Nephron (organoid): ENCODE data around the gene DENND6A.
"Not testable (repeated sequence)": the region's sequence is repeated elsewhere in the genome, so short reads cannot be mapped to it uniquely, and the experiment has no call there.

Source experiments
- H3K27ac Mint-ChIP-seq, 3 experiments: 2 replicates each; pipeline ENCODE4 v1.8.0; 2020; ENCODE audit warnings: mixed read lengths in 3 of 3, mild to moderate bottlenecking in 2 of 3, moderate library complexity in 1 of 3
- H3K27me3 Mint-ChIP-seq: 2 replicates; pipeline ENCODE4 v1.8.0; 2021; ENCODE audit warnings: low read depth, mild to moderate bottlenecking, moderate library complexity, mixed read lengths
- H3K36me3 Mint-ChIP-seq: 2 replicates; pipeline ENCODE4 v1.8.0; 2020; ENCODE audit warnings: low read depth, mixed read lengths
- H3K4me1 Mint-ChIP-seq: 2 replicates; pipeline ENCODE4 v1.8.0; 2020; ENCODE audit warnings: mixed read lengths
- H3K4me3 Mint-ChIP-seq, 3 experiments: 2 replicates each; pipeline ENCODE4 v1.8.0; 2020; ENCODE audit warnings: mild to moderate bottlenecking in 3 of 3, mixed read lengths in 3 of 3, moderate library complexity in 2 of 3
- H3K9me3 Mint-ChIP-seq: 2 replicates; pipeline ENCODE4 v1.8.0; 2020; ENCODE audit warnings: mixed read lengths
- TF ChIP-seq, protein P1 (sequence below), 3 experiments: fragments of 200-600 bp; sonication (generic); IDR thresholded peaks; one replicate each; pipeline ENCODE4 v1.5.0; 2021; ENCODE audit warnings: antibody characterized with exemption in 3 of 3; ENCODE audit not compliant: unreplicated experiment in 3 of 3

Gene DENND6A

DNA sequence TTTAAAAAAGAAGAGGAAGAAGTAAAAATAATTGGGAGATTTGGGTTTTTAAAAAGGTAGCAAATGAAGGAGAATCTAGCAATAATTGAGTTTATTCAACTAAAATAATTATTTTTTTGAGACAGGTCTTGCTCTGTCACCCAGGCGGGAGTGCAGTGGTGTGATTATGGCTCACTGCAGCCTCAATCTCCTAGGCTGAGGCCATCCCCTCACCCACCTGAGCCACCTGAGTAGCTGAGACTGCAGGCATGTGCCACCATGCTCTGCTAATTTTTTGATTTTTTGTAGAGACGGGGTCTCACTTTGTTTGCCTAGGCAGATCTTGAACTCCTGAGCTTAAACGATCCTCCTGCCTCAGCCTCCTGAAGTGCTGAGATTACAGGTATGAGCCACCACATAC lies 68.1 kb downstream of the DENND6A start:
- no peaks in the 10 kb centered on the region for H3K4me1 Mint-ChIP-seq
- H3K4me3 Mint-ChIP-seq: no peak overlapping the region
- no peaks in the 10 kb centered on the region for H3K9me3 Mint-ChIP-seq
- H3K27ac Mint-ChIP-seq: no peak overlapping the region
- peaks cover 54% of the 10 kb centered on the region for H3K36me3 Mint-ChIP-seq
- TF ChIP-seq, protein P1, sequence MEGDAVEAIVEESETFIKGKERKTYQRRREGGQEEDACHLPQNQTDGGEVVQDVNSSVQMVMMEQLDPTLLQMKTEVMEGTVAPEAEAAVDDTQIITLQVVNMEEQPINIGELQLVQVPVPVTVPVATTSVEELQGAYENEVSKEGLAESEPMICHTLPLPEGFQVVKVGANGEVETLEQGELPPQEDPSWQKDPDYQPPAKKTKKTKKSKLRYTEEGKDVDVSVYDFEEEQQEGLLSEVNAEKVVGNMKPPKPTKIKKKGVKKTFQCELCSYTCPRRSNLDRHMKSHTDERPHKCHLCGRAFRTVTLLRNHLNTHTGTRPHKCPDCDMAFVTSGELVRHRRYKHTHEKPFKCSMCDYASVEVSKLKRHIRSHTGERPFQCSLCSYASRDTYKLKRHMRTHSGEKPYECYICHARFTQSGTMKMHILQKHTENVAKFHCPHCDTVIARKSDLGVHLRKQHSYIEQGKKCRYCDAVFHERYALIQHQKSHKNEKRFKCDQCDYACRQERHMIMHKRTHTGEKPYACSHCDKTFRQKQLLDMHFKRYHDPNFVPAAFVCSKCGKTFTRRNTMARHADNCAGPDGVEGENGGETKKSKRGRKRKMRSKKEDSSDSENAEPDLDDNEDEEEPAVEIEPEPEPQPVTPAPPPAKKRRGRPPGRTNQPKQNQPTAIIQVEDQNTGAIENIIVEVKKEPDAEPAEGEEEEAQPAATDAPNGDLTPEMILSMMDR (IDR thresholded peaks at IDR 0.05; ENCODE audit: unreplicated experiment in 3 of 3): no peak
- no peaks in the 10 kb centered on the region for H3K27me3 Mint-ChIP-seq

DNA sequence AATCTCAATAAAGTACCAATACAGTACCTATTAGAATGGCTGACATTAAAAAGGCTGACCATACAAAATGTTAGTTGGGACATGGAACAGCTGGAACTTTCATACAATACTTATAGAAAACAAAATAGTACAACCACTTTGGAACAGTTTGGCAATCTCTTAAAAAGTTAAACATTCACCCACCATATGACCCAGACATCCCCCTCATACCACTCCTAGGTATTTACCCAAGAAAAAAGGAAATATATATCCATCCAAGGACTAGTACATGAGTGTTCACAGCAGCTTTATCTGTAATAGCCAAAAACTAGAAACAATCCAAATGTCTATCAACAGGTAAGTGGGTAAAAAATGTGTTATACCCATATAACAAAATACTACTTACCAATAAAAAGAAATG lies 70.5 kb downstream of the DENND6A start:
- TF ChIP-seq, protein P1 (IDR thresholded peaks at IDR 0.05; ENCODE audit: unreplicated experiment in 3 of 3): no peak
- no peaks in the 10 kb centered on the region for H3K4me1 Mint-ChIP-seq
- H3K36me3 Mint-ChIP-seq: peaks cover 47% of the 10 kb centered on the region
- no peak overlapping the region for H3K27ac Mint-ChIP-seq
- H3K27me3 Mint-ChIP-seq: no peaks in the 10 kb centered on the region
- no peak overlapping the region for H3K4me3 Mint-ChIP-seq
- no peaks in the 10 kb centered on the region for H3K9me3 Mint-ChIP-seq

DNA sequence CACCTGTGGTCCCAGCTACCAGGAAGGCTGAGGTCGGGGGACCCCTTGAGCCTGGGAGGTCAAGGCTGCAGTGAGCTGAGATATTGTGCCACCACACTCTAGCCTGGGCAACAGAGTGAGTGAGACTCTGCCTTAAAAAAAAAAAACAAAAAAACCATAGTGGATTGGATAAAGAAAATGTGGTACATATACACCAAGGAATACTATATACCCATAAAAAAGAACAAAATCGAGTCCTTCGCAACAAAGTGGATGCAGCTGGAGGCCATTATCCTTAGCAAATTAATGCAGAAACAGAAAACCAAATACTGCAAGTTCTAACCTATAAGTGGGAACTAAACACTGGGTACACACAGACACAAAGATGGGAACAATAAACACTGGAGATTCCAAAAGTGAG lies 75.1 kb downstream of the DENND6A start:
- no peaks in the 10 kb centered on the region for H3K4me1 Mint-ChIP-seq
- no peak overlapping the region for H3K4me3 Mint-ChIP-seq
- no peaks in the 10 kb centered on the region for H3K27me3 Mint-ChIP-seq
- H3K9me3 Mint-ChIP-seq: no peaks in the 10 kb centered on the region
- H3K27ac Mint-ChIP-seq: no peak overlapping the region
- TF ChIP-seq, protein P1 (IDR thresholded peaks at IDR 0.05; ENCODE audit: unreplicated experiment in 3 of 3): no peak
- peaks cover 22% of the 10 kb centered on the region for H3K36me3 Mint-ChIP-seq

DNA sequence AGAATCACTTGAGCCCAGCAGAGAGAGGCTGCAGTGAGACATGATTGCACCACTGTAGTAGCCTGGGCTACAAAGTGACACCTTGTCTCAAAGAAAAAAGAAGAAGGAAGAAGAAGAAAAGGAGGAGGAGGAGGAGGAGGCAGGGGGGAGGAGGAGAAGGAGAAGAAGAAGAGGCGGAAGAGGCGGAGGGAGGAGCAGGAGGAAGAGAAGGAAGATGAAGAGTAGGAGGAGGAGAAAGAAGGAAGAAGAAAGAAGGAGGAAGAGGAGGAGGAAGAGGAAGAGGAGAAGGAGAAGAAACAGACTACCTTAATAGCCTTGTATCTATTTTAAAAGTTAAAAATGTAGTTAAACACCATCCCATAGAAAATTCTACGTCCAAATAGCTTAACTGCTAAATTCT lies 76.6 kb downstream of the DENND6A start:
- no peaks in the 10 kb centered on the region for H3K4me1 Mint-ChIP-seq
- no peak overlapping the region for H3K4me3 Mint-ChIP-seq
- peaks cover 23% of the 10 kb centered on the region for H3K36me3 Mint-ChIP-seq
- TF ChIP-seq, protein P1 (IDR thresholded peaks at IDR 0.05; ENCODE audit: unreplicated experiment in 3 of 3): no peak
- H3K27ac Mint-ChIP-seq: no peak overlapping the region
- no peaks in the 10 kb centered on the region for H3K27me3 Mint-ChIP-seq
- peaks cover 4% of the 10 kb centered on the region for H3K9me3 Mint-ChIP-seq

DNA sequence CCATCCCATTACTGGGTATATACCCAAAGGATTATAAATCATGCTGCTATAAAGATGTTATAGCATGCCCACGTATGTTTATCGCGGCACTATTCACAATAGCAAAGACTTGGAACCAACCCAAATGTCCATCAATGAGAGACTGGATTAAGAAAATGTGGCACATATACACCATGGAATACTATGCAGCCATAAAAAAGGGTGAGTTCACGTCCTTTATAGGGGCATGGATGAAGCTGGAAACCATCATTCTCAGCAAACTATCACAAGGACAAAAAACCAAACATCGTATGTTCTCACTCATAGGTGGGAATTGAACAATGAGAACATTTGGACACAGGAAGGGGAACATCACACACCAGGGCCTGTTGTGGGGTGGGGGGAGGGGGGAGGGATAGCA lies 81.0 kb downstream of the DENND6A start:
- Mint-ChIP-seq H3K9me3 (peaks cover 27% of the 10 kb centered on the region), H3K36me3 (peaks cover 46% of the 10 kb centered on the region)
- H3K4me3 Mint-ChIP-seq, H3K4me1 Mint-ChIP-seq, H3K27ac Mint-ChIP-seq, H3K27me3 Mint-ChIP-seq: not testable (repeated sequence)

DNA sequence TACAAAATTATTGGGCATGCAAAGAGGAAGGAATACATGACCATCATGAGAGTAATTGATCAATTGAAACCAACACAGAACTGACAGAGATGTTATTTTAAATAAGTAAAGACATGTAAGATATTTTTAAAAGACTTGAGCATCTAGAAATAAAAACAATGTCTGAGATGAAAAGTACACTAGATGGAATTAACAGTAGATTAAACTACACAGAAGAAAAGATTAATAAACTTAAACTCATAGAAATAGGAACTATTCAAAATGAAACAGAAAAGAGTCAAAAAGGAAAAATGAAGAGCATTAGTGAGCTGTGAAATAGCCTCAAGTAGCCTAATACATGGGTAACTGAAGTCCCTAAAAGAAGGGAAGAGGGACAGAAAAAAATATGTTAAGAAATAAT lies 87.2 kb downstream of the DENND6A start:
- no peak overlapping the region for H3K4me3 Mint-ChIP-seq
- no peaks in the 10 kb centered on the region for H3K27me3 Mint-ChIP-seq
- no peaks in the 10 kb centered on the region for H3K4me1 Mint-ChIP-seq
- peaks cover 58% of the 10 kb centered on the region for H3K36me3 Mint-ChIP-seq
- TF ChIP-seq, protein P1 (IDR thresholded peaks at IDR 0.05; ENCODE audit: unreplicated experiment in 3 of 3): no peak
- peaks cover 38% of the 10 kb centered on the region for H3K9me3 Mint-ChIP-seq
- no peak overlapping the region for H3K27ac Mint-ChIP-seq
